Adipocyte (in vitro differentiated cells): ENCODE measurements around the gene KRTAP1-5.
"Not testable (repeated sequence)": the region's sequence is repeated elsewhere in the genome, so short reads cannot be mapped to it uniquely, and the experiment has no call there.

ENCODE experiments used
- DNase-seq: peaks from one replicate; pipeline ENCODE4 v3.0.0-alpha.2; 2015; ENCODE audit warnings: low read depth
- H3K27me3 ChIP-seq: replicated peaks from 2 replicates; pipeline ENCODE4 v1.7.0; 2013; ENCODE audit warnings: mild to moderate bottlenecking, low read length, moderate library complexity; ENCODE audit not compliant: control insufficient read depth, insufficient read depth
- H3K36me3 ChIP-seq: 2 replicates; pipeline ENCODE4 v1.7.0; 2013; ENCODE audit warnings: low read length, mild to moderate bottlenecking, moderate library complexity; ENCODE audit not compliant: control insufficient read depth, insufficient read depth, severe bottlenecking
- H3K4me1 ChIP-seq: 2 replicates; pipeline ENCODE4 v1.7.0; 2013; ENCODE audit warnings: mild to moderate bottlenecking, low read length, moderate library complexity; ENCODE audit not compliant: control insufficient read depth, insufficient read depth
- H3K4me3 ChIP-seq: 2 replicates; pipeline ENCODE4 v1.7.0; 2013; ENCODE audit warnings: mild to moderate bottlenecking, low read length, moderate library complexity
- H3K9ac ChIP-seq: 2 replicates; pipeline ENCODE4 v1.7.0; 2013; ENCODE audit warnings: mild to moderate bottlenecking, low read length, moderate library complexity
- H3K9me3 ChIP-seq: 2 replicates; pipeline ENCODE4 v1.7.0; 2013; ENCODE audit warnings: mild to moderate bottlenecking, low read length, moderate library complexity; ENCODE audit not compliant: control insufficient read depth

Gene KRTAP1-5

GRCh38 chr17:41002814-41003213 lies 24.2 kb downstream of the KRTAP1-5 start:
- no peaks in the 10 kb centered on the region for H3K27me3 ChIP-seq
- peak; percentile 58 for DNase-seq
- H3K4me3 ChIP-seq, result no peak overlapping the region
- H3K9me3 ChIP-seq, result no peaks in the 10 kb centered on the region
- H3K4me1 ChIP-seq, result no peaks in the 10 kb centered on the region
- H3K36me3 ChIP-seq, result no peaks in the 10 kb centered on the region
- no peak overlapping the region for H3K9ac ChIP-seq

- H3K4me3 ChIP-seq, result no peak overlapping the region
- H3K27me3 ChIP-seq, result peaks cover 3% of the 10 kb centered on the region
- no peak for DNase-seq
- no peaks in the 10 kb centered on the region for H3K9me3 ChIP-seq
- H3K9ac ChIP-seq, result no peak overlapping the region
- no peaks in the 10 kb centered on the region for H3K4me1 ChIP-seq
- H3K36me3 ChIP-seq, result no peaks in the 10 kb centered on the region
These were observed 25.2 kb downstream of the KRTAP1-5 start for GRCh38 chr17:41001795-41002194.

- DNase-seq, H3K4me1 ChIP-seq, H3K27me3 ChIP-seq, H3K4me3 ChIP-seq, H3K9me3 ChIP-seq, H3K9ac ChIP-seq, H3K36me3 ChIP-seq: not testable (repeated sequence)
These were observed 27.4 kb downstream of the KRTAP1-5 start, which contains the start of gene KRTAP3-2 for GRCh38 chr17:40999563-40999962. TSS of gene KRTAP3-2 (minus strand) at chr17:40999906. CDS start at chr17:40999853, 53 bp downstream.

- Histone ChIP-seq H3K9me3 (no peaks in the 10 kb centered on the region), H3K9ac (no peak overlapping the region), H3K4me3 (no peak overlapping the region), H3K4me1 (no peaks in the 10 kb centered on the region), H3K36me3 (no peaks in the 10 kb centered on the region), H3K27me3 (peaks cover 3% of the 10 kb centered on the region)
- no peak for DNase-seq
These were observed 29.6 kb downstream of the KRTAP1-5 start for GRCh38 chr17:40997361-40997760.

- Histone ChIP-seq H3K9me3 (no peaks in the 10 kb centered on the region), H3K36me3 (no peaks in the 10 kb centered on the region), H3K4me1 (no peaks in the 10 kb centered on the region), H3K9ac (no peak overlapping the region), H3K4me3 (no peak overlapping the region), H3K27me3 (peaks cover 3% of the 10 kb centered on the region)
- DNase-seq, result no peak
These were observed 30.2 kb downstream of the KRTAP1-5 start for GRCh38 chr17:40996829-40997228.

- no peak overlapping the region for H3K9ac ChIP-seq
- H3K27me3 ChIP-seq, result peaks cover 3% of the 10 kb centered on the region
- H3K36me3 ChIP-seq, result no peaks in the 10 kb centered on the region
- no peak for DNase-seq
- H3K4me1 ChIP-seq, result no peaks in the 10 kb centered on the region
- no peak overlapping the region for H3K4me3 ChIP-seq
- H3K9me3 ChIP-seq, result no peaks in the 10 kb centered on the region
These were observed 31.9 kb downstream of the KRTAP1-5 start for GRCh38 chr17:40995116-40995515.

- no peak within 1 kb of the TSS for H3K9ac ChIP-seq
- H3K9me3 ChIP-seq, result no peaks in the 10 kb centered on the region
- H3K4me3 ChIP-seq, result no peak within 1 kb of the TSS
- no peaks in the 10 kb centered on the region for H3K4me1 ChIP-seq
- peaks cover 3% of the 10 kb centered on the region for H3K27me3 ChIP-seq
- no peaks in the 10 kb centered on the region for H3K36me3 ChIP-seq
- DNase-seq, result no peak
These were observed 33.2 kb downstream of the KRTAP1-5 start, which contains the start of gene KRTAP3-3 for GRCh38 chr17:40993839-40994238. TSS of gene KRTAP3-3 (minus strand) at chr17:40994164. CDS start at chr17:40994097, 67 bp downstream.

GRCh38 chr17:40993084-40993483 lies 33.9 kb downstream of the KRTAP1-5 start:
- no peaks in the 10 kb centered on the region for H3K4me1 ChIP-seq
- no peak overlapping the region for H3K4me3 ChIP-seq
- no peaks in the 10 kb centered on the region for H3K9me3 ChIP-seq
- no peak overlapping the region for H3K9ac ChIP-seq
- H3K36me3 ChIP-seq, result no peaks in the 10 kb centered on the region
- peaks cover 3% of the 10 kb centered on the region for H3K27me3 ChIP-seq
- no peak for DNase-seq

GRCh38 chr17:40992666-40993065 lies 34.3 kb downstream of the KRTAP1-5 start:
- Histone ChIP-seq H3K9ac (no peak overlapping the region), H3K36me3 (no peaks in the 10 kb centered on the region), H3K4me1 (no peaks in the 10 kb centered on the region), H3K27me3 (peaks cover 3% of the 10 kb centered on the region), H3K4me3 (no peak overlapping the region), H3K9me3 (no peaks in the 10 kb centered on the region)
- no peak for DNase-seq

- no peaks in the 10 kb centered on the region for H3K4me1 ChIP-seq
- no peak overlapping the region for H3K9ac ChIP-seq
- DNase-seq, result no peak
- no peaks in the 10 kb centered on the region for H3K36me3 ChIP-seq
- H3K9me3 ChIP-seq, result no peaks in the 10 kb centered on the region
- no peaks in the 10 kb centered on the region for H3K27me3 ChIP-seq
- H3K4me3 ChIP-seq, result no peak overlapping the region
These were observed 40.1 kb downstream of the KRTAP1-5 start for GRCh38 chr17:40986920-40987319.

- no peaks in the 10 kb centered on the region for H3K9me3 ChIP-seq
- H3K27me3 ChIP-seq, result no peaks in the 10 kb centered on the region
- peaks cover 10% of the 10 kb centered on the region for H3K4me1 ChIP-seq
- no peaks in the 10 kb centered on the region for H3K36me3 ChIP-seq
- DNase-seq, result no peak
- H3K9ac ChIP-seq, result no peak within 1 kb of the TSS
- H3K4me3 ChIP-seq, result no peak within 1 kb of the TSS
These were observed 42.8 kb downstream of the KRTAP1-5 start, which contains the start of gene KRT40 for GRCh38 chr17:40984226-40984625. TSS of gene KRT40 (minus strand) at chr17:40984326. CDS start at chr17:40984273, 53 bp downstream.

GRCh38 chr17:40981115-40981514 lies 45.9 kb downstream of the KRTAP1-5 start:
- H3K9me3 ChIP-seq, result no peaks in the 10 kb centered on the region
- no peaks in the 10 kb centered on the region for H3K36me3 ChIP-seq
- DNase-seq, result no peak
- no peak overlapping the region for H3K9ac ChIP-seq
- H3K4me1 ChIP-seq, result peaks cover 10% of the 10 kb centered on the region
- H3K4me3 ChIP-seq, result peak overlapping the region; percentile 62
- no peaks in the 10 kb centered on the region for H3K27me3 ChIP-seq
